GM12892 (cell line): ENCODE measurements around the gene TSPYL1. TPM values are rescaled to one million over a fixed set of nuclear protein-coding genes. Genes with fewer than 3 reads are reported as not detected.
"Not testable (repeated sequence)": the region's sequence is repeated elsewhere in the genome, so short reads cannot be mapped to it uniquely, and the experiment has no call there.

ENCODE experiments used
- DNase-seq: peaks from one replicate; pipeline ENCODE4 v3.0.0; 2011; ENCODE audit not compliant: insufficient read length
- FAIRE-seq: peaks from 2 replicates; lab custom pipeline; 2011; peaks lifted over from hg19 to GRCh38; lab: Jason Lieb, UNC
- POLR2A ChIP-seq: IDR thresholded peaks from 2 replicates; pipeline ENCODE4 v1.6.1; 2011; ENCODE audit warnings: low read depth, low read length, control low read depth
- POLR2AphosphoS5 ChIP-seq: IDR thresholded peaks from 2 replicates; pipeline ENCODE4 v1.6.1; 2011; ENCODE audit warnings: low read depth, low read length, control low read depth
- TAF1 ChIP-seq: IDR thresholded peaks from 2 replicates; pipeline ENCODE4 v1.6.1; 2011; ENCODE audit warnings: low read depth, mild to moderate bottlenecking, control low read depth, low read length, borderline replicate concordance
- polyA plus RNA-seq: library from polyadenylated mRNA; unstranded; fragments of >200 nt; gene quantifications from one replicate; pipeline ENCODE4 v1.2.1, GENCODE V29; 2012; ENCODE audit warnings: missing spikeins, inconsistent platforms; ENCODE audit not compliant: missing spikeins

Gene TSPYL1
- polyA plus RNA-seq: 25.5 TPM

- TF ChIP-seq TAF1 (0 out of 2 replicates have a peak, but pooled peaks have one; percentile 51), POLR2A (peak; percentile 81), POLR2AphosphoS5 (peak; percentile 72)
- DNase-seq: peak; percentile 61
- FAIRE-seq: peak; percentile 97
These were observed at the start of gene TSPYL1 for GRCh38 chr6:116279232-116280160. TSPYL1 (minus strand) TSS chr6:116279930; CDS start chr6:116279830, 100 bp downstream.

GRCh38 chr6:116329156-116329555 is 49.4 kb upstream of the TSPYL1 start:
- no peak for TF ChIP-seq POLR2AphosphoS5
- TF ChIP-seq TAF1: no peak
- TF ChIP-seq POLR2A: no peak
- FAIRE-seq (no peak), DNase-seq (no peak)

GRCh38 chr6:116328528-116328903 is 48.8 kb upstream of the TSPYL1 start:
- TF ChIP-seq TAF1 (no peak), POLR2AphosphoS5 (no peak), POLR2A (no peak)
- FAIRE-seq: no peak
- DNase-seq: no peak

- no peak for TF ChIP-seq TAF1
- no peak for TF ChIP-seq POLR2A
- no peak for TF ChIP-seq POLR2AphosphoS5
- no peak for DNase-seq
- FAIRE-seq: no peak
These were observed 48.2 kb upstream of the TSPYL1 start for GRCh38 chr6:116327803-116328527.

- TF ChIP-seq TAF1 (no peak), POLR2A (no peak), POLR2AphosphoS5 (no peak)
- DNase-seq (no peak), FAIRE-seq (no peak)
These were observed 47.3 kb upstream of the TSPYL1 start for GRCh38 chr6:116326996-116327395.

- DNase-seq (no peak), FAIRE-seq (no peak)
- TF ChIP-seq TAF1 (no peak), POLR2A (no peak), POLR2AphosphoS5 (no peak)
These were observed 46.5 kb upstream of the TSPYL1 start for GRCh38 chr6:116326181-116326671.

- not testable (repeated sequence) for DNase-seq, FAIRE-seq
These were observed 46.0 kb upstream of the TSPYL1 start for GRCh38 chr6:116325634-116326132.

GRCh38 chr6:116323863-116324262 is 44.1 kb upstream of the TSPYL1 start:
- DNase-seq (no peak), FAIRE-seq (no peak)
- TF ChIP-seq TAF1 (no peak), POLR2AphosphoS5 (no peak), POLR2A (no peak)

- not testable (repeated sequence) for FAIRE-seq, DNase-seq
These were observed 42.2 kb upstream of the TSPYL1 start for GRCh38 chr6:116321933-116322332.

- DNase-seq (no peak), FAIRE-seq (no peak)
- no peak for TF ChIP-seq TAF1
These were observed 37.2 kb upstream of the TSPYL1 start for GRCh38 chr6:116316772-116317467.

GRCh38 chr6:116314878-116315277 is 35.1 kb upstream of the TSPYL1 start:
- TF ChIP-seq POLR2AphosphoS5: no peak
- no peak for TF ChIP-seq TAF1
- TF ChIP-seq POLR2A: no peak
- DNase-seq: no peak
- no peak for FAIRE-seq

- TF ChIP-seq TAF1 (no peak), POLR2AphosphoS5 (no peak), POLR2A (no peak)
- FAIRE-seq (no peak), DNase-seq (no peak)
These were observed 34.5 kb upstream of the TSPYL1 start for GRCh38 chr6:116314218-116314617.
